ENCODE results near the gene LPCAT4.

The LPCAT4 gene

DNA sequence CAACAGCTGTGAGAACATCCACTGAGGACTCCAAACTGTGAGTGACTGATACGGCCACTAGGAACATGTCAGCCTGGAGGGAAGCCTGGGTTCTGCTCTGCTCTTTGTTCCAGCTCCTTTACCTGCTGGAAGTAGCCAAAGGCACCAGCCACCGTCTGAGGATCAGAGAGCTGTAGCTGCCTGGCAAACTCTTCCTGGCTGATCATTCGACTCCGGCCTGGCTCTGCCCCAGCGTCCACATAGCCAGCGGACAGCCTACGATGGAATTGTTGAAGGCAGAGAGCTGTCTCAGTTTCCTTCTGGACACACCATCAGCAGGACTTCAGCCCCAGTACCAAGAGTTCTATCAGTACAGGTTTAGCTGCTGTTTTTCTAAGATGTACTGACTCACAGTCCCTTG is 5.7 kb downstream of the LPCAT4 start:
- Histone ChIP-seq H3K9me2 (replicated peaks; ENCODE audit: control insufficient read depth, low read length) (no peaks in the 10 kb centered on the region), H3K79me2 (ENCODE audit: control insufficient read depth, low read length) (peaks cover 17% of the 10 kb centered on the region), H3K36me3 (ENCODE audit: control insufficient read depth, low read length) (peaks cover 40% of the 10 kb centered on the region), H3K27me3 (ENCODE audit: control insufficient read depth, low read length) (no peaks in the 10 kb centered on the region), H3K27ac (ENCODE audit: low read depth, low read length) (no peak overlapping the region), H3K4me3 (ENCODE audit: low read length) (no peak overlapping the region), H3K4me1 (ENCODE audit: control insufficient read depth, low read length) (peaks cover 12% of the 10 kb centered on the region), H3K9me3 (ENCODE audit: control insufficient read depth, insufficient read depth, low read length) (no peaks in the 10 kb centered on the region), H3K4me2 (ENCODE audit: low read length) (no peak overlapping the region), H4K20me1 (ENCODE audit: control insufficient read depth, insufficient read depth, low read depth, low read length) (0 out of 2 replicates have a peak, but pooled peaks cover 4% of the 10 kb centered on the region), H3F3A (ENCODE audit: control insufficient read depth, insufficient read depth) (no peaks in the 10 kb centered on the region)
- TF ChIP-seq CTCF (IDR thresholded peaks at IDR 0.05; ENCODE audit: low read depth, low read length, poor library complexity, severe bottlenecking) = no peak
- no peak for TF ChIP-seq EZH2phosphoT487 (IDR thresholded peaks at IDR 0.05; ENCODE audit: borderline replicate concordance, low read length)

- no peaks in the 10 kb centered on the region for H3K27me3 ChIP-seq (ENCODE audit: control insufficient read depth, low read length)
- H3K79me2 ChIP-seq (ENCODE audit: control insufficient read depth, low read length) = peaks cover 7% of the 10 kb centered on the region
- no peaks in the 10 kb centered on the region for H4K20me1 ChIP-seq (ENCODE audit: control insufficient read depth, insufficient read depth, low read depth, low read length)
- H3K4me1 ChIP-seq (ENCODE audit: control insufficient read depth, low read length) = peaks cover 2% of the 10 kb centered on the region
- no peak overlapping the region for H3K27ac ChIP-seq (ENCODE audit: low read depth, low read length)
- no peak overlapping the region for H3K4me3 ChIP-seq (ENCODE audit: low read length)
- H3K36me3 ChIP-seq (ENCODE audit: control insufficient read depth, low read length) = peaks cover 40% of the 10 kb centered on the region
- no peaks in the 10 kb centered on the region for H3K9me2 ChIP-seq (replicated peaks; ENCODE audit: control insufficient read depth, low read length)
- H3F3A ChIP-seq (ENCODE audit: control insufficient read depth, insufficient read depth) = no peaks in the 10 kb centered on the region
- TF ChIP-seq CTCF (IDR thresholded peaks at IDR 0.05; ENCODE audit: low read depth, low read length, poor library complexity, severe bottlenecking) (no peak), EZH2phosphoT487 (IDR thresholded peaks at IDR 0.05; ENCODE audit: borderline replicate concordance, low read length) (no peak)
- no peak overlapping the region for H3K4me2 ChIP-seq (ENCODE audit: low read length)
- H3K9me3 ChIP-seq (ENCODE audit: control insufficient read depth, insufficient read depth, low read length) = no peaks in the 10 kb centered on the region
Measured at GRCh38 chr15:34360298-34360697, 6.7 kb downstream of the LPCAT4 start.

DNA sequence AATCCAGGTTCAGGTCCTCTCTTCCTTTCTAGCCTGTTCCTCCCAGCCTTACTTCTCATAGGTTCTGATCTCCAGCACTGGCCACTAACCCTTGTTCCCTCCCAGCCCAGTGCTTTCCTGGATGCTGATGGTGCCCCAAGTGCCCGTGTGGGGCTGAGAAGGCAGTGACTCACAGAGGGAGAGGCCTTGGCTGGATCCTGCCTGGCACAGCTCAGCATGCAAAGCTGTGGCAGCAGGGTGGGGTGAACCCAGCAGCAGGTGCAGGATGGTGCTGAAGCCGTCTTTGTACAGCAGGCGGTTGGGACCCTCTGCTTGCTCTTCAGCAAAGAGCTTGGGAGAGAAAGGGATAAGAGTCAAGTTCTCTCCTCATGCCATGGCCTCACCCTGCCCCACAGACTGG is 7.6 kb downstream of the LPCAT4 start:
- H3K79me2 ChIP-seq (ENCODE audit: control insufficient read depth, low read length) = no peaks in the 10 kb centered on the region
- no peaks in the 10 kb centered on the region for H3K4me1 ChIP-seq (ENCODE audit: control insufficient read depth, low read length)
- H4K20me1 ChIP-seq (ENCODE audit: control insufficient read depth, insufficient read depth, low read depth, low read length) = no peaks in the 10 kb centered on the region
- H3K27ac ChIP-seq (ENCODE audit: low read depth, low read length) = no peak overlapping the region
- no peaks in the 10 kb centered on the region for H3K27me3 ChIP-seq (ENCODE audit: control insufficient read depth, low read length)
- H3K9me2 ChIP-seq (replicated peaks; ENCODE audit: control insufficient read depth, low read length) = no peaks in the 10 kb centered on the region
- H3K4me3 ChIP-seq (ENCODE audit: low read length) = no peak overlapping the region
- no peak overlapping the region for H3K4me2 ChIP-seq (ENCODE audit: low read length)
- H3F3A ChIP-seq (ENCODE audit: control insufficient read depth, insufficient read depth) = no peaks in the 10 kb centered on the region
- TF ChIP-seq EZH2phosphoT487 (IDR thresholded peaks at IDR 0.05; ENCODE audit: borderline replicate concordance, low read length) (no peak), CTCF (IDR thresholded peaks at IDR 0.05; ENCODE audit: low read depth, low read length, poor library complexity, severe bottlenecking) (no peak)
- H3K9me3 ChIP-seq (ENCODE audit: control insufficient read depth, insufficient read depth, low read length) = no peaks in the 10 kb centered on the region
- H3K36me3 ChIP-seq (ENCODE audit: control insufficient read depth, low read length) = peaks cover 36% of the 10 kb centered on the region

DNA sequence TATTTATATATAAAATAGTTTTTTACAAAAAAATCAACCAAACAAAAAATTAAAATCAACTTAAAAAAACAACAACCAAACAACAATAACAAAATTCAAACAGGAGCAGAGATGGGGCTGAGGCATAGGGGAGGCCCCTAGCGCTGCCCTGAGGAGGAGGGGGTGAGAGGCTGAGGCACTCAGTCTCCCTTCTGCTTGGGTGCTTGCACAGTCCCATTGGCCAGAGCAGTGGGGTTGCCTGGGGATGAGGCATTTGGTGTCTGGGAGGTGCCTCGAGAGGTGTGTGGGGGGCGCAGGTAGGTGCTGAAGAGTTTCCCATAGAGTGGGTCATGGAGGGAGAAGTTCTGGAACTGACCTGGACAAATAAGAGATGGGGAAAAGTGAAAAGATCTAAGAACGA is 8.0 kb downstream of the LPCAT4 start:
- no peak overlapping the region for H3K4me2 ChIP-seq (ENCODE audit: low read length)
- no peaks in the 10 kb centered on the region for H3K9me3 ChIP-seq (ENCODE audit: control insufficient read depth, insufficient read depth, low read length)
- TF ChIP-seq CTCF (IDR thresholded peaks at IDR 0.05; ENCODE audit: low read depth, low read length, poor library complexity, severe bottlenecking) (no peak), EZH2phosphoT487 (IDR thresholded peaks at IDR 0.05; ENCODE audit: borderline replicate concordance, low read length) (no peak)
- no peak overlapping the region for H3K27ac ChIP-seq (ENCODE audit: low read depth, low read length)
- H3K27me3 ChIP-seq (ENCODE audit: control insufficient read depth, low read length) = no peaks in the 10 kb centered on the region
- no peak overlapping the region for H3K4me3 ChIP-seq (ENCODE audit: low read length)
- peaks cover 34% of the 10 kb centered on the region for H3K36me3 ChIP-seq (ENCODE audit: control insufficient read depth, low read length)
- H3K79me2 ChIP-seq (ENCODE audit: control insufficient read depth, low read length) = no peaks in the 10 kb centered on the region
- H4K20me1 ChIP-seq (ENCODE audit: control insufficient read depth, insufficient read depth, low read depth, low read length) = no peaks in the 10 kb centered on the region
- H3K9me2 ChIP-seq (replicated peaks; ENCODE audit: control insufficient read depth, low read length) = no peaks in the 10 kb centered on the region
- H3K4me1 ChIP-seq (ENCODE audit: control insufficient read depth, low read length) = no peaks in the 10 kb centered on the region
- no peaks in the 10 kb centered on the region for H3F3A ChIP-seq (ENCODE audit: control insufficient read depth, insufficient read depth)

Measured in DOHH2 (cell line).